MM.1S (cell line): ENCODE results near the gene RNU6-1.

Source experiments
- DNase-seq: peaks from one replicate; pipeline ENCODE4 v3.0.0-alpha.2; 2015
- H2AFZ ChIP-seq: fragments of 300-600 bp; sonication (generic); 2 replicates; pipeline ENCODE4 v1.6.0; 2016; ENCODE audit warnings: antibody characterized with exemption, low read length
- H3F3A ChIP-seq: fragments of 300-600 bp; sonication (generic); 2 replicates; pipeline ENCODE4 v1.6.1; 2016; ENCODE audit warnings: mild to moderate bottlenecking, antibody characterized with exemption, low read length, moderate library complexity, mixed read lengths; ENCODE audit not compliant: insufficient read depth
- H3K27ac ChIP-seq: fragments of 300-600 bp; sonication (generic); 2 replicates; pipeline ENCODE4 v1.5.1; 2016; ENCODE audit warnings: mild to moderate bottlenecking, low read length
- H3K27me3 ChIP-seq: fragments of 300-600 bp; sonication (generic); replicated peaks from 2 replicates; pipeline ENCODE4 v1.6.0; 2016; ENCODE audit warnings: low read length; ENCODE audit not compliant: insufficient read depth
- H3K36me3 ChIP-seq: fragments of 300-600 bp; sonication (generic); replicated peaks from 2 replicates; pipeline ENCODE4 v1.6.1; 2016; ENCODE audit warnings: mild to moderate bottlenecking, low read length, mixed read lengths; ENCODE audit not compliant: insufficient read depth
- H3K4me1 ChIP-seq: fragments of 300-600 bp; sonication (generic); 2 replicates; pipeline ENCODE4 v1.6.1; 2016; ENCODE audit warnings: low read length, mixed read lengths
- H3K4me2 ChIP-seq: fragments of 300-600 bp; sonication (generic); 2 replicates; pipeline ENCODE4 v1.6.0; 2016; ENCODE audit warnings: low read depth, low read length
- H3K4me3 ChIP-seq: fragments of 300-600 bp; sonication (generic); 2 replicates; pipeline ENCODE4 v1.5.1; 2016; ENCODE audit warnings: low read length, mixed read lengths
- H3K79me2 ChIP-seq: fragments of 300-600 bp; sonication (generic); 2 replicates; pipeline ENCODE4 v1.6.1; 2016; ENCODE audit warnings: mixed run types, low read length, mixed read lengths
- H3K9ac ChIP-seq: fragments of 300-600 bp; sonication (generic); 2 replicates; pipeline ENCODE4 v1.6.1; 2016; ENCODE audit warnings: low read length, mixed read lengths
- H3K9me2 ChIP-seq: fragments of 300-600 bp; sonication (generic); replicated peaks from 2 replicates; pipeline ENCODE4 v1.6.1; 2016; ENCODE audit warnings: mild to moderate bottlenecking, low read length, mixed read lengths; ENCODE audit not compliant: insufficient read depth
- H3K9me3 ChIP-seq: fragments of 300-600 bp; sonication (generic); replicated peaks from 2 replicates; pipeline ENCODE4 v1.6.1; 2016; ENCODE audit warnings: mild to moderate bottlenecking, low read length, mixed read lengths; ENCODE audit not compliant: insufficient read depth
- H4K20me1 ChIP-seq: fragments of 300-600 bp; sonication (generic); 2 replicates; pipeline ENCODE4 v1.6.1; 2016; ENCODE audit warnings: mild to moderate bottlenecking, low read length, moderate library complexity, mixed read lengths; ENCODE audit not compliant: insufficient read depth
- CTCF ChIP-seq: fragments of 300-600 bp; sonication (generic); IDR thresholded peaks from 2 replicates; pipeline ENCODE4 v1.5.1; 2016; ENCODE audit warnings: antibody characterized with exemption, low read length, mixed read lengths
- EZH2 ChIP-seq: fragments of 300-600 bp; sonication (generic); optimal IDR thresholded peaks from 2 replicates; pipeline ENCODE3; 2017; ENCODE audit warnings: low read depth, mild to moderate bottlenecking, antibody characterized with exemption, low read length, mixed read lengths
- EZH2phosphoT487 ChIP-seq: fragments of 300-600 bp; sonication (generic); IDR thresholded peaks from 2 replicates; pipeline ENCODE4 v1.6.1; 2018; ENCODE audit warnings: antibody characterized with exemption, low read length

Gene RNU6-1

GRCh38 chr15:67836134-67836455, 3.8 kb downstream of the RNU6-1 start:
- H3K27ac ChIP-seq = no peak overlapping the region
- no peaks in the 10 kb centered on the region for H3K36me3 ChIP-seq
- peak overlapping the region; percentile 33; the same call in 1 of the 2 replicates for H3K9ac ChIP-seq
- H3K4me1 ChIP-seq = peaks cover 5% of the 10 kb centered on the region; the same call in 1 of the 2 replicates
- H3K9me3 ChIP-seq = no peaks in the 10 kb centered on the region
- H3K9me2 ChIP-seq = no peaks in the 10 kb centered on the region
- peaks cover 16% of the 10 kb centered on the region; the same call in 1 of the 2 replicates for H3K27me3 ChIP-seq
- peak overlapping the region; percentile 78 for H2AFZ ChIP-seq
- H3K79me2 ChIP-seq = no peaks in the 10 kb centered on the region
- peak overlapping the region; percentile 97 for H3K4me2 ChIP-seq
- no peaks in the 10 kb centered on the region for H4K20me1 ChIP-seq
- TF ChIP-seq EZH2phosphoT487 = no peak
- TF ChIP-seq CTCF = no peak
- TF ChIP-seq EZH2 = no peak
- peaks cover 17% of the 10 kb centered on the region; the same call in 1 of the 2 replicates for H3F3A ChIP-seq
- no peak for DNase-seq
- H3K4me3 ChIP-seq = peak overlapping the region; percentile 62

GRCh38 chr15:67835297-67836133, 4.3 kb downstream of the RNU6-1 start:
- H2AFZ ChIP-seq = peak overlapping the region; percentile 78
- H3K4me2 ChIP-seq = peak overlapping the region; percentile 97
- TF ChIP-seq CTCF = no peak
- TF ChIP-seq EZH2phosphoT487 = no peak
- no peak for TF ChIP-seq EZH2
- H3K9ac ChIP-seq = peak overlapping the region; percentile 33; the same call in 1 of the 2 replicates
- H3K27me3 ChIP-seq = peaks cover 16% of the 10 kb centered on the region; the same call in 1 of the 2 replicates
- H3K9me3 ChIP-seq = no peaks in the 10 kb centered on the region
- H3K36me3 ChIP-seq = no peaks in the 10 kb centered on the region
- no peaks in the 10 kb centered on the region for H3K79me2 ChIP-seq
- peaks cover 4% of the 10 kb centered on the region; the same call in 1 of the 2 replicates for H3K4me1 ChIP-seq
- no peaks in the 10 kb centered on the region for H4K20me1 ChIP-seq
- H3K9me2 ChIP-seq = no peaks in the 10 kb centered on the region
- H3K27ac ChIP-seq = no peak overlapping the region
- H3K4me3 ChIP-seq = peak overlapping the region; percentile 62
- no peak for DNase-seq
- peaks cover 14% of the 10 kb centered on the region; the same call in 1 of the 2 replicates for H3F3A ChIP-seq

GRCh38 chr15:67834581-67835296, 5.1 kb downstream of the RNU6-1 start:
- no peaks in the 10 kb centered on the region for H4K20me1 ChIP-seq
- no peak for TF ChIP-seq EZH2
- TF ChIP-seq EZH2phosphoT487 = no peak
- TF ChIP-seq CTCF = no peak
- H3K27me3 ChIP-seq = peaks cover 16% of the 10 kb centered on the region; the same call in 1 of the 2 replicates
- H2AFZ ChIP-seq = peak overlapping the region; percentile 78
- no peak for DNase-seq
- H3K4me1 ChIP-seq = peaks cover 4% of the 10 kb centered on the region; the same call in 1 of the 2 replicates
- H3K9me3 ChIP-seq = no peaks in the 10 kb centered on the region
- H3K79me2 ChIP-seq = no peaks in the 10 kb centered on the region
- H3F3A ChIP-seq = peaks cover 10% of the 10 kb centered on the region; the same call in 1 of the 2 replicates
- H3K36me3 ChIP-seq = no peaks in the 10 kb centered on the region
- H3K4me3 ChIP-seq = peak overlapping the region; percentile 62
- no peak overlapping the region for H3K9ac ChIP-seq
- H3K4me2 ChIP-seq = peak overlapping the region; percentile 97
- no peak overlapping the region for H3K27ac ChIP-seq
- H3K9me2 ChIP-seq = no peaks in the 10 kb centered on the region
